GM19025 (cell line): ENCODE measurements around the gene NPIPB8.
"Not testable (repeated sequence)": the region's sequence is repeated elsewhere in the genome, so short reads cannot be mapped to it uniquely, and the experiment has no call there.

Experiments used
- ATAC-seq: cut with Tn5 transposase; IDR thresholded peaks from one replicate; pipeline ENCODE4 v1.9.1; 2021; ENCODE audit warnings: mild to moderate bottlenecking, low read depth, moderate library complexity; ENCODE audit not compliant: unreplicated experiment

NPIPB8 gene

GRCh38 chr16:28637765-28638164 lies at the start of gene NPIPB8:
Gene NPIPB8 (plus strand): TSS chr16:28638065. CDS start chr16:28638361, 296 bp downstream.
- ATAC-seq = not testable (repeated sequence)

GRCh38 chr16:28589069-28589468 lies 48.8 kb upstream of the NPIPB8 start:
- ATAC-seq = no peak

GRCh38 chr16:28589930-28590329 lies 47.9 kb upstream of the NPIPB8 start:
- ATAC-seq = no peak

GRCh38 chr16:28590384-28591340 lies 47.2 kb upstream of the NPIPB8 start:
- ATAC-seq = no peak

GRCh38 chr16:28591355-28591754 lies 46.5 kb upstream of the NPIPB8 start:
- no peak for ATAC-seq

GRCh38 chr16:28592511-28592910 lies 45.4 kb upstream of the NPIPB8 start:
- ATAC-seq = no peak

- no peak for ATAC-seq
Measured at GRCh38 chr16:28592979-28593553, 44.8 kb upstream of the NPIPB8 start.

GRCh38 chr16:28595451-28595850 lies 42.4 kb upstream of the NPIPB8 start:
- not testable (repeated sequence) for ATAC-seq

GRCh38 chr16:28596115-28596630 lies 41.7 kb upstream of the NPIPB8 start:
- no peak for ATAC-seq

- ATAC-seq = no peak
Measured at GRCh38 chr16:28596840-28597691, 40.8 kb upstream of the NPIPB8 start, which contains the start of gene SULT1A2. Gene SULT1A2 (minus strand): TSS chr16:28597050. CDS start chr16:28595930, 1,120 bp downstream.

- ATAC-seq = no peak
Measured at GRCh38 chr16:28597692-28598261, 40.1 kb upstream of the NPIPB8 start.

- ATAC-seq = not testable (repeated sequence)
Measured at GRCh38 chr16:28599377-28600285, 38.2 kb upstream of the NPIPB8 start.

- not testable (repeated sequence) for ATAC-seq
Measured at GRCh38 chr16:28600965-28601364, 36.9 kb upstream of the NPIPB8 start.

GRCh38 chr16:28601589-28601988 lies 36.3 kb upstream of the NPIPB8 start:
- ATAC-seq = not testable (repeated sequence)

GRCh38 chr16:28602062-28602461 lies 35.8 kb upstream of the NPIPB8 start:
- ATAC-seq = not testable (repeated sequence)

- ATAC-seq = no peak
Measured at GRCh38 chr16:28602529-28602928, 35.3 kb upstream of the NPIPB8 start.

GRCh38 chr16:28603381-28604185 lies 34.3 kb upstream of the NPIPB8 start:
- ATAC-seq = no peak

- no peak for ATAC-seq
Measured at GRCh38 chr16:28604186-28604565, 33.7 kb upstream of the NPIPB8 start.
